Measurements from ENCODE around the gene SKIC8.

SKIC8 gene

GRCh38 chr15:78315686-78316282 is 16.4 kb upstream of the SKIC8 start:
- TF ChIP-seq ZNF274 (IDR thresholded peaks at IDR 0.05; ENCODE audit: low read depth, low read length), result no peak

GRCh38 chr15:78314181-78314581 is 14.8 kb upstream of the SKIC8 start:
- TF ChIP-seq ZNF274 (IDR thresholded peaks at IDR 0.05; ENCODE audit: low read depth, low read length), result no peak
- no peak overlapping the region for H3K4me3 ChIP-seq (ENCODE audit: low read length)

More at GRCh38 chr15:78315686-78316282, 16.4 kb upstream of the SKIC8 start:
- no peak overlapping the region for H3K4me3 ChIP-seq (ENCODE audit: low read length)

GRCh38 chr15:78313383-78313782 is 14.0 kb upstream of the SKIC8 start:
- no peak for TF ChIP-seq ZNF274 (IDR thresholded peaks at IDR 0.05; ENCODE audit: low read depth, low read length)
- no peak overlapping the region for H3K4me3 ChIP-seq (ENCODE audit: low read length)

- TF ChIP-seq ZNF274 (IDR thresholded peaks at IDR 0.05; ENCODE audit: low read depth, low read length), result no peak
- no peak overlapping the region for H3K4me3 ChIP-seq (ENCODE audit: low read length)
Observed at GRCh38 chr15:78312957-78313356, 13.5 kb upstream of the SKIC8 start.

- TF ChIP-seq ZNF274 (IDR thresholded peaks at IDR 0.05; ENCODE audit: low read depth, low read length), result no peak
- H3K4me3 ChIP-seq (ENCODE audit: low read length), result no peak overlapping the region
Observed at GRCh38 chr15:78312536-78312935, 13.1 kb upstream of the SKIC8 start.

GRCh38 chr15:78311292-78311691 is 11.9 kb upstream of the SKIC8 start:
- H3K4me3 ChIP-seq (ENCODE audit: low read length), result no peak overlapping the region
- no peak for TF ChIP-seq ZNF274 (IDR thresholded peaks at IDR 0.05; ENCODE audit: low read depth, low read length)

GRCh38 chr15:78308422-78309032 is 9.1 kb upstream of the SKIC8 start:
- H3K4me3 ChIP-seq (ENCODE audit: low read length), result no peak overlapping the region
- TF ChIP-seq ZNF274 (IDR thresholded peaks at IDR 0.05; ENCODE audit: low read depth, low read length), result no peak

GRCh38 chr15:78307976-78308375 is 8.6 kb upstream of the SKIC8 start:
- no peak overlapping the region for H3K4me3 ChIP-seq (ENCODE audit: low read length)
- no peak for TF ChIP-seq ZNF274 (IDR thresholded peaks at IDR 0.05; ENCODE audit: low read depth, low read length)

- no peak for TF ChIP-seq ZNF274 (IDR thresholded peaks at IDR 0.05; ENCODE audit: low read depth, low read length)
- H3K4me3 ChIP-seq (ENCODE audit: low read length), result no peak overlapping the region
Observed at GRCh38 chr15:78306176-78306774, 6.9 kb upstream of the SKIC8 start.

GRCh38 chr15:78304216-78305066 is 5.0 kb upstream of the SKIC8 start:
- no peak for TF ChIP-seq ZNF274 (IDR thresholded peaks at IDR 0.05; ENCODE audit: low read depth, low read length)
- H3K4me3 ChIP-seq (ENCODE audit: low read length), result no peak overlapping the region

GRCh38 chr15:78302579-78303312 is 3.3 kb upstream of the SKIC8 start:
- H3K4me3 ChIP-seq (ENCODE audit: low read length), result no peak overlapping the region
- TF ChIP-seq ZNF274 (IDR thresholded peaks at IDR 0.05; ENCODE audit: low read depth, low read length), result no peak

- H3K4me3 ChIP-seq (ENCODE audit: low read length), result no peak overlapping the region
- no peak for TF ChIP-seq ZNF274 (IDR thresholded peaks at IDR 0.05; ENCODE audit: low read depth, low read length)
Observed at GRCh38 chr15:78301828-78302227, 2.4 kb upstream of the SKIC8 start.

- H3K4me3 ChIP-seq (ENCODE audit: low read length), result no peak overlapping the region
- TF ChIP-seq ZNF274 (IDR thresholded peaks at IDR 0.05; ENCODE audit: low read depth, low read length), result no peak
Observed at GRCh38 chr15:78301326-78301725, 1.9 kb upstream of the SKIC8 start.

GRCh38 chr15:78292219-78292618 is 7.2 kb downstream of the SKIC8 start:
- no peak overlapping the region for H3K4me3 ChIP-seq (ENCODE audit: low read length)
- TF ChIP-seq ZNF274 (IDR thresholded peaks at IDR 0.05; ENCODE audit: low read depth, low read length), result no peak
